ENCODE results near the gene ZNF618. TPM values are rescaled to one million over a fixed set of nuclear protein-coding genes. Genes with fewer than 3 reads are reported as not detected.

Gene ZNF618
- total RNA-seq, 2 experiments from 2014 or later, result 0.12 to 0.33 TPM

DNA sequence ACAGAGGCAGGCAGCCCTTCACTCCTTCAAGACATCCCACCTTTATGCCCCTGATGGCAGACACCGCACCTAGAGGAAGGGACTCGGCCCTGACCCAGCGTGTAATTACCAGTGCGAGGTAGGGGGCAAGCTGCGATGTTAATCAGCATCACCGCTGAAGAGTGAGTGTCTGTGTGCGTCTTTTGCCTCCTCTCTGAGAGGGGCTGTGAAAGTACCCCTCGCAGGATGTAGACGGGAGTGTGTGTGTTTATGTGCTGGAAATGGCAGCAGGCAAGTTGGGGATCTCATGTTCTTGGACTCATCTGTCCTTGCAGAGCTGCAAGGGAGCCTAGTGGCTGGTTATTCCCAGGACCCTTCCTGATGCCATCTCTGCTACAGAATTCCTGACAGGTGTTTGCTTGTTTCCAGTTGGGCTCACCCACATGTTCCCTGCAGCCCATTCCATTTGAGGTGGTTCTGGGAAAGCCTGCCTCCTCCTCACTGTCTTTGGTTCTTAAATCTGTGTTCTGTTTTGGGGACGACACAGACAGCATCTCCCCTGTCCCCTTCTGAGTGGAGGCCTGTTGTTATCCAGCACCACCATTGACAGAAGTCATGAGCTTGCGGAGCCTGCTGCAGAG, 70.5 kb downstream of the ZNF618 start:
- Mint-ChIP-seq H3K27ac (no peak overlapping the region), H3K4me3 (no peak overlapping the region), H3K4me1 (ENCODE audit: low read depth) (no peaks in the 10 kb centered on the region), H3K27me3 (peaks cover 1% of the 10 kb centered on the region), H3K36me3 (no peaks in the 10 kb centered on the region), H3K9me3 (no peaks in the 10 kb centered on the region)
- DNase-seq, result no peak
- POLR2A ChIA-PET, result no interaction called here
- intact Hi-C loops (cut with micrococcal nuclease), result no loop called here
- CTCF ChIA-PET, result interaction anchor here (0.6 kb wide), 1 partner anchor 22 kb away, joined by 3 read pairs; no protein-coding TSS in a partner anchor

DNA sequence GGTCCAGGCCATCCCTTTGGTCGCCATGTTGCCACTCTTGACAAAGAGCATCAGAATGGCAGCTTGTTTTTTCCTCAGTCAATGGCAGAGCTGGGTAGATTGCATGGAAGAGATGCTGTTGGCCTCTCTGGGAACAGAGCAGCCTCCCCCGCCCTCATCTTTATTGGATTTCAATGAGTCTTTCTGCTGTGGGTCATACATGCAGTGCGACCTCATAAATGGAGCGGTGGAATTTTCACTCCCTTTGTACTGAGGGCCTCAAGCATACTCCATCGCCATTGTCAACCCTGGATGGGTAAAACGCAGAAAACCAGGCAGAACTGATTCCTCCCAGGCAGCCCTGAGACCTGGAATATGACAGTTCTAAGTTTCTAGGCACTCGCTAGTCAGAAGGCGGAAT, 71.8 kb downstream of the ZNF618 start:
- H3K4me1 Mint-ChIP-seq (ENCODE audit: low read depth), result no peaks in the 10 kb centered on the region
- POLR2A ChIA-PET, result no interaction called here
- no peaks in the 10 kb centered on the region for H3K9me3 Mint-ChIP-seq
- H3K27ac Mint-ChIP-seq, result no peak overlapping the region
- CTCF ChIA-PET, result no interaction called here
- no peak for DNase-seq
- peaks cover 1% of the 10 kb centered on the region for H3K27me3 Mint-ChIP-seq
- no peaks in the 10 kb centered on the region for H3K36me3 Mint-ChIP-seq
- no peak overlapping the region for H3K4me3 Mint-ChIP-seq
- intact Hi-C loops (cut with micrococcal nuclease), result no loop called here

GRCh38 chr9:113948891-113949570, 72.9 kb downstream of the ZNF618 start:
- DNase-seq, result no peak
- no peaks in the 10 kb centered on the region for H3K9me3 Mint-ChIP-seq
- H3K4me1 Mint-ChIP-seq (ENCODE audit: low read depth), result no peaks in the 10 kb centered on the region

GRCh38 chr9:113949571-113950078, 73.5 kb downstream of the ZNF618 start:
- ChIA-PET POLR2A (no interaction called here), CTCF (no interaction called here)
- Mint-ChIP-seq H3K27ac (no peak overlapping the region), H3K27me3 (no peaks in the 10 kb centered on the region), H3K4me3 (no peak overlapping the region), H3K4me1 (ENCODE audit: low read depth) (no peaks in the 10 kb centered on the region), H3K9me3 (no peaks in the 10 kb centered on the region), H3K36me3 (no peaks in the 10 kb centered on the region)
- DNase-seq, result no peak
- intact Hi-C loops (cut with micrococcal nuclease), result no loop called here

More at GRCh38 chr9:113948891-113949570, 72.9 kb downstream of the ZNF618 start:
- CTCF ChIA-PET, result no interaction called here
- H3K27me3 Mint-ChIP-seq, result no peaks in the 10 kb centered on the region
- no peak overlapping the region for H3K4me3 Mint-ChIP-seq
- POLR2A ChIA-PET, result no interaction called here
- intact Hi-C loops (cut with micrococcal nuclease), result no loop called here
- no peak overlapping the region for H3K27ac Mint-ChIP-seq
- no peaks in the 10 kb centered on the region for H3K36me3 Mint-ChIP-seq

DNA sequence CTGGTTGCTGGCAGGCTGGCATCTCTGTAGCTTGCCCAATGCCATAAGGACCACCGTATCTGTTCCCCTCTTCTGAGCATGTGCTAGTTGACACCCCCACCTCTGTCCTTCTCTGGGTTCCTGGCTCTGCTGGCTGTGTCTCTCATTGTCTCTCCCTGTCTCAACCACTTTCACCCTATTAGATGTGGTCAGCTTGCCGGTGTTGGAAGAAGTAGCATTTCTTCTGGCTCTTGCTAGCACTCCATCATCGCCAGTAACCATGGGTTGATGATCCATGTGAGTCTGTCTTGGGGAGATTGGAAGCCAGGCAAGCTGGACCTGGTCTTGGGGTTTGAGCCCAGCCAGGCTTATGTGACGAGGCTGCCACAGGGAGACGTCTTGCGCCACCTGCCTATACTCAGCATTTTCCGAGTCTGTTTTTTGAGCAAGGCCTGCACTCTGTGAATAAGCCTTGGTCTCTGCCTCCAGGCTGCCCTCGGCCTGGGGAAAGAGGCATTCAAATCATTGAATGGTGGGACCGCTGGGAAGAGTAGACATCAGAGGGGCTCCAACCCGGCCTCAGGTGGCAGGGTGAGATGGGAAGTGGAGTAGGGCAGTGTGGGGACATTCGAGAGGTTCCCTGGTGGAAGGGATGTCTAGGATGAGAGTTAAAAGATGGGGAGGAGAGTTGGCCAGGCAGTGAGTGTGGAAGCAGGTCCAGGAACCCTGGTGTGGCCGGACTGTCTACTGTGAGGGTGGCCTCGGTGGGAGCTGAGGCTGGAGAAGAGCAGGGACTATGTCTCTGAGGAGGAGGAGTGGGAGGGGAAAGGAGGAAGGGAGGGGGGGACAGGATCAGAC, 74.3 kb downstream of the ZNF618 start:
- CTCF ChIA-PET, result no interaction called here
- H3K27me3 Mint-ChIP-seq, result no peaks in the 10 kb centered on the region
- POLR2A ChIA-PET, result no interaction called here
- no peak for DNase-seq
- no peaks in the 10 kb centered on the region for H3K4me1 Mint-ChIP-seq (ENCODE audit: low read depth)
- no peaks in the 10 kb centered on the region for H3K36me3 Mint-ChIP-seq
- intact Hi-C loops (cut with micrococcal nuclease), result no loop called here
- no peak overlapping the region for H3K27ac Mint-ChIP-seq
- H3K9me3 Mint-ChIP-seq, result no peaks in the 10 kb centered on the region
- H3K4me3 Mint-ChIP-seq, result no peak overlapping the region

DNA sequence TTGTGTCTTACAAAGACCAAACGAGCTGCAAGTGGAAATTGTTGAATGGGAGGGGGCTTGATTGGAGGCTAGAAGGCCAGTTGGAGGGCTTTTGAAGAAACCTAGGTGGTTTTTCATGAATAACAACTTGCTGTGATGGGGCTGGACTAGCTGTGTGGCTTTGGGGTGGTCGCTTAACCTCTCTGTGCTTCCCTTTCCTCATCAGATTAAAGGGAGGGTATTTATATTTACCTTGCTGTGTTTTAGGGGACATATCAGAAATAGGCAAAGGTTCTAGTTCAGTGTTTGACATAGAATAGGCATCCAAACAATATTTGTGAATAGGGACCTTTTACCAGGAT, 74.9 kb downstream of the ZNF618 start:
- CTCF ChIA-PET, result no interaction called here
- H3K4me1 Mint-ChIP-seq (ENCODE audit: low read depth), result no peaks in the 10 kb centered on the region
- H3K9me3 Mint-ChIP-seq, result no peaks in the 10 kb centered on the region
- no peaks in the 10 kb centered on the region for H3K27me3 Mint-ChIP-seq
- intact Hi-C loops (cut with micrococcal nuclease), result no loop called here
- no peak for DNase-seq
- POLR2A ChIA-PET, result no interaction called here
- no peaks in the 10 kb centered on the region for H3K36me3 Mint-ChIP-seq
- no peak overlapping the region for H3K27ac Mint-ChIP-seq
- no peak overlapping the region for H3K4me3 Mint-ChIP-seq

DNA sequence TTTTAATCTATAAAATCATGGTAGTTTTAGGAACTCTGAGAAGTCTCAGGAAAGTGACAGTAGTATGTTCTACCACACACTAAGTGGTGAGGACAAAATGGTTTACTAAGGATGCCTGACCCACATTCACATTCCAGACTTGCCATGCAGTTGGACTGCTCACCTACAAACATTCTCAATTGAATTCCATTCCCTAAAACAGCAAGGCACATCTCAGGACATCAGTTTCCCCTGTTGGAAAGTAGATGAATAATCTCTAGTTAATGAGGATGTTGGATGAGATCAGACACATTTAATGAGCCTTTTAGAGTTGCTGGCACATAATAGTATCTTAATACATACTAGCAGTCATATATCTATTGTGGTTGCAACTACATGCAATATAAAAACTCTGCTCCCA, 76.6 kb downstream of the ZNF618 start:
- Mint-ChIP-seq H3K9me3 (no peaks in the 10 kb centered on the region), H3K27me3 (no peaks in the 10 kb centered on the region), H3K4me3 (no peak overlapping the region), H3K4me1 (ENCODE audit: low read depth) (no peaks in the 10 kb centered on the region), H3K27ac (no peak overlapping the region), H3K36me3 (no peaks in the 10 kb centered on the region)
- ChIA-PET POLR2A (no interaction called here), CTCF (no interaction called here)
- intact Hi-C loops (cut with micrococcal nuclease), result no loop called here
- no peak for DNase-seq

DNA sequence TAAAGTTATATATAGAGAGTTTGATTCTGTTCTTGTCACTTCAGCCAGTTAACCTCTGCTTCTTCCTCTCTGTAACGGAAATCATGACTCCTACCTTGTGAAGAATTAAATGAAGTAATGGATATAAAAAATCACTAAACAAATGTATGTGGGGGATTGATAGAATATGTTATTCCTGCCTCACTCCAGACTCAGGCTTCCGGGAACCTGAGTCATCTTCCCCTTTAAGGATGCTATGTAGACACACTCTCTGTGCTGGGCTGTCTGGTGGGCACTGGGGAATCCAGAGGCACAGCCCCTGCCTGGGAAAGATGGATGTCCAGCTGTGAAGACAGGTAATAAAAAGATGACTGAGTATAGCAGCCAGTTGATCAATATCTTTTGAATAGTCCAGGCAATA, 77.4 kb downstream of the ZNF618 start:
- Mint-ChIP-seq H3K27ac (no peak overlapping the region), H3K4me3 (no peak overlapping the region), H3K36me3 (no peaks in the 10 kb centered on the region), H3K9me3 (no peaks in the 10 kb centered on the region), H3K27me3 (no peaks in the 10 kb centered on the region), H3K4me1 (ENCODE audit: low read depth) (no peaks in the 10 kb centered on the region)
- ChIA-PET CTCF (no interaction called here), POLR2A (no interaction called here)
- intact Hi-C loops (cut with micrococcal nuclease), result no loop called here
- DNase-seq, result no peak

DNA sequence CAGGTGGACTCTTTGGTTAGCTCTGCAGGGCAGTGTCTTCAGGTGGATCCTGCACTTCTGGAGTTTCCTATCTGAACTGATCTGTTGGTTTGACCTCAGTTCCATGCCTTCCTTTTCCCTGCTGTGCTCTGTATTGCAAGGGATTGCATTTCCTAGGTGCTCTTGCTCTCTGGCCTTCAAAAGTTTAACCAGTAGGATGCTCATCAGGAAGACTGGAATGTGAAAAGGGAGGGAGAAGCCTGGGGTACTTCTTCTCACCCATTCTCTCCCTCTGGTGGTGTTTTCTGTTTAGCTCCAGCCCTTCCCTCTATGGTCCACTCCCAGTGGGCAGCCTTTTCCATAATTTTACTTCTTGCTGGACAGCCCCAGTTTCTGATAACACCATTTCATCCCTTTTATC, 78.5 kb downstream of the ZNF618 start:
- DNase-seq, result no peak
- Mint-ChIP-seq H3K9me3 (no peaks in the 10 kb centered on the region), H3K27ac (no peak overlapping the region), H3K4me3 (no peak overlapping the region), H3K27me3 (no peaks in the 10 kb centered on the region), H3K4me1 (ENCODE audit: low read depth) (no peaks in the 10 kb centered on the region), H3K36me3 (no peaks in the 10 kb centered on the region)
- ChIA-PET POLR2A (no interaction called here), CTCF (no interaction called here)
- intact Hi-C loops (cut with micrococcal nuclease), result no loop called here

DNA sequence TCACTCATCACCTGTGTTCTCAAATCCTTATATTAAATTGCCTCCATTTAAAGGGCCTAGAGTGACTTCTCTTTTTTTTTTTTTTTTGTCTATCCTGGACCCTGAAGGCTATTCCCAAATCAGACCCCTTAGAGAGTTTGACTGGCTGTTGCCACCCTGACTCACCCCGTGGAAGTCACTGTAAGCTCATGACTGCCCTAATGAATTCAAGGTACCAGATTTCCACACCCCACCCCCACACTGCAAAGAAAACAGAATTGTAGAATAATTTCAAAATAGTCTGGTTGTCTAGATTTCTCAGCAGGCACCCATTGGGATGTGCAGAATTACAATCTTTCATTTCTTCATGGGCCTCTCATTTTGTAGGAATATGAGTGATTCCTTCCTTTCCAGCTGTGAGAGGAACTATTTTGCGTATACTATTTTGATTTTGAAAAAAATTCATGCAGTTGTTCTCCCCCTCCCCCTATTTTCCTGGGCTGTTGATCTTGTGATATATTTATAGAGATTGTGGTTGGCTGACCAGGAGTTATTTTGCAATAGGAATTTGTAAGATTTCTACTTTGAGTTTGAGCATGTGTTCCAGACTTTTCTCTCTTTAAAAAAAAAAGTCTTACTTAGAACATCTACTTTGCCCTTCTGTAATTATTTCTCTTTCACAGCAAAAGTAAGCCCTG, 79.1 kb downstream of the ZNF618 start:
- H3K4me1 Mint-ChIP-seq (ENCODE audit: low read depth), result no peaks in the 10 kb centered on the region
- no peaks in the 10 kb centered on the region for H3K27me3 Mint-ChIP-seq
- intact Hi-C loops (cut with micrococcal nuclease), result no loop called here
- ChIA-PET CTCF (interaction anchor here (0.6 kb wide), 1 partner anchor 1124 kb away, joined by 3 read pairs; no protein-coding TSS in a partner anchor), POLR2A (no interaction called here)
- H3K36me3 Mint-ChIP-seq, result no peaks in the 10 kb centered on the region
- no peaks in the 10 kb centered on the region for H3K9me3 Mint-ChIP-seq
- no peak for DNase-seq
- no peak overlapping the region for H3K27ac Mint-ChIP-seq
- no peak overlapping the region for H3K4me3 Mint-ChIP-seq

DNA sequence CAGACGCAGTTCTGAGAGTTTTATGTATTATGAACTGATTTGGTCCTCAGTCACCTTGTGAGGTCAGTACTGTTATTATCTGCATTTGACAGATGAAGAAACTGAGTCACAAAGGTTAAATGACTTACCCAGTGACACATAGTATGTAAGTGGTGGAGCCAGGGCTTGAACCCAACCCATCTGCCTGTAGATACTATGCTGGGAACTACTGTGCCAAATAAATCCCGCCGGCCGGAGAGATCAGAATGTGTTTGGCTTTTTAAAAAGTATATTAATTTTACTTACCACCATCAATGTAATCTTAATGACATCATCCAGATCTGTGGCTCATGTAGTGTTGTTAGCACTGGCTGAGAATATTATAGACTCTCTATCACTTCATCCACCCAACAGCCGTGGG, 80.8 kb downstream of the ZNF618 start:
- Mint-ChIP-seq H3K9me3 (no peaks in the 10 kb centered on the region), H3K27ac (no peak overlapping the region), H3K4me3 (no peak overlapping the region), H3K4me1 (ENCODE audit: low read depth) (no peaks in the 10 kb centered on the region), H3K27me3 (no peaks in the 10 kb centered on the region), H3K36me3 (no peaks in the 10 kb centered on the region)
- no peak for DNase-seq
- POLR2A ChIA-PET, result no interaction called here
- intact Hi-C loops (cut with micrococcal nuclease), result no loop called here
- CTCF ChIA-PET, result no interaction called here

DNA sequence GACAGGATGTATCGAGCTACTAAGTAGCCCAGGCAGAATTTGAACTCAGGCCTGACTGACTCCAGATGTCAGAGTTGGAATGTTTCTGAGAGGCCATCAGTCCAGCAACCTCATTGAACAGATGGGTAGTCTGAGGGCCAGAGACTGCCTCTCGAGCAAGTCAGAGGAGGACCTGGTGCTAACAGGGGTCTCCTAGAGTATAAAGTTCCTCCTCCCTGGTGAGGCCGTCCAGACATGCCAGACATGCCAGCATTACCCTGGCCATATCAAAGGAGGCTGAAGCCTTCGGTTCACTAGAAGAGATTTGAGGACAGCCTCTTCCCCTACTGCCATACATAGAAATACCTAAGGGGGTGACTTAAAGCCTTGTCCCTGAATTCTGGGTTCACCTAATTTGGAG, 81.2 kb downstream of the ZNF618 start:
- no peaks in the 10 kb centered on the region for H3K36me3 Mint-ChIP-seq
- no peaks in the 10 kb centered on the region for H3K27me3 Mint-ChIP-seq
- intact Hi-C loops (cut with micrococcal nuclease), result no loop called here
- no peak for DNase-seq
- ChIA-PET CTCF (no interaction called here), POLR2A (no interaction called here)
- H3K27ac Mint-ChIP-seq, result no peak overlapping the region
- H3K4me1 Mint-ChIP-seq (ENCODE audit: low read depth), result no peaks in the 10 kb centered on the region
- no peaks in the 10 kb centered on the region for H3K9me3 Mint-ChIP-seq
- H3K4me3 Mint-ChIP-seq, result no peak overlapping the region

All from activated CD4-positive, alpha-beta memory T cell treated with anti-CD3 and anti-CD28 coated beads for 36 hours (primary cell).